ENCODE measurements around the gene KLHL35.

DNA sequence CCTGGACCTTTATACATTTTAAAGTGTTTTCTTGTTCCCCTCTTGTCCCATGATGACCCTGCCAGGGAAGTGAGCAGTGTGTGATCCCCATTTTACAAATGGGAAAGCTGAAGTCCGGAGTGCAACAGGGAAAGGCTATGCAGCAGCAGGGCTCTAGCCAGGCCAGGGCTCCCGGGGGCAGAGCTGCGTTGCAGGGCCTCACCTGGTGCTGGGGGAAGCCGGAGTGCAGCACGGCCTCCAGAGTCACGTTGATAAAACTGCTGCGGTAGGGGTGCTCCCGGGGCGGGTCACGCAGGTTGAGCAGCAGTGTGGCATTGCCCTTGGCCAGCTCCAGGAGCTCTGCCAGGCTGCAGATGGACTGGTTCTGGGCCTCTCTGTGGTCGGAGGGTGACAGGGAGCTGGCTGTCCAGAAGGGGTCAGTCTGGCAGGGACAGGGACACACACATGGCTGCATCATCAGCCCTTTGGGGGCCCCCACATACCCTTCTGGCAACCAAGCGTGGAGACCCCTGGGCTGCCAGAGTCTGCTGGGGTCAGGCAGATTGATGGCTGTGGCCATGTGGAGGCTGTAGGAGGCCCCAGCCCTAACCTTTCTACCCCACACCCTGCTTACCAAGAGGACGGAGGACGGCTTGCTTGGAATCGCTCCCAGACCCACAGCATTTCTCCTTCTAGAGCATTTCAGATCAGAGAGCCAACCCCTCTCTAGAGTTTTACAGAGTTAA lies 9.3 kb upstream of the KLHL35 start:
- TF ChIP-seq, protein P1, sequence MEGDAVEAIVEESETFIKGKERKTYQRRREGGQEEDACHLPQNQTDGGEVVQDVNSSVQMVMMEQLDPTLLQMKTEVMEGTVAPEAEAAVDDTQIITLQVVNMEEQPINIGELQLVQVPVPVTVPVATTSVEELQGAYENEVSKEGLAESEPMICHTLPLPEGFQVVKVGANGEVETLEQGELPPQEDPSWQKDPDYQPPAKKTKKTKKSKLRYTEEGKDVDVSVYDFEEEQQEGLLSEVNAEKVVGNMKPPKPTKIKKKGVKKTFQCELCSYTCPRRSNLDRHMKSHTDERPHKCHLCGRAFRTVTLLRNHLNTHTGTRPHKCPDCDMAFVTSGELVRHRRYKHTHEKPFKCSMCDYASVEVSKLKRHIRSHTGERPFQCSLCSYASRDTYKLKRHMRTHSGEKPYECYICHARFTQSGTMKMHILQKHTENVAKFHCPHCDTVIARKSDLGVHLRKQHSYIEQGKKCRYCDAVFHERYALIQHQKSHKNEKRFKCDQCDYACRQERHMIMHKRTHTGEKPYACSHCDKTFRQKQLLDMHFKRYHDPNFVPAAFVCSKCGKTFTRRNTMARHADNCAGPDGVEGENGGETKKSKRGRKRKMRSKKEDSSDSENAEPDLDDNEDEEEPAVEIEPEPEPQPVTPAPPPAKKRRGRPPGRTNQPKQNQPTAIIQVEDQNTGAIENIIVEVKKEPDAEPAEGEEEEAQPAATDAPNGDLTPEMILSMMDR (IDR thresholded peaks at IDR 0.05): no peak
- TF ChIP-seq EP300 (IDR thresholded peaks at IDR 0.05): no peak
- no peak for TF ChIP-seq POLR2A (IDR thresholded peaks at IDR 0.05)
- TF ChIP-seq POLR2AphosphoS5 (IDR thresholded peaks at IDR 0.05): no peak
